GM23338 (cell line): ENCODE data around the gene NOTCH1. TPM values are rescaled to one million over a fixed set of nuclear protein-coding genes. Genes with fewer than 3 reads are reported as not detected.

Source experiments
- ATAC-seq: fragments of 200-7000 bp; cut with Tn5 transposase; 3 replicates; pipeline ENCODE4 v1.9.1; 2020
- DNase-seq: peaks from one replicate; pipeline ENCODE4 v3.0.0-alpha.2; 2015; ENCODE audit warnings: low spot score
- H2AFZ ChIP-seq: fragments of 200-600 bp; sonication (generic); 2 replicates; pipeline ENCODE4 v1.8.0; 2016; ENCODE audit warnings: antibody characterized with exemption, mild to moderate bottlenecking, moderate library complexity
- H3F3A ChIP-seq: fragments of 200-600 bp; sonication (generic); replicated peaks from 2 replicates; pipeline ENCODE4 v1.8.0; 2017; ENCODE audit warnings: antibody characterized with exemption, mixed run types, low read depth
- H3K27ac ChIP-seq: fragments of 200-600 bp; sonication (generic); 2 replicates; pipeline ENCODE4 v1.6.1; 2016; ENCODE audit warnings: low read depth
- H3K27me3 ChIP-seq: fragments of 200-600 bp; sonication (generic); 2 replicates; pipeline ENCODE4 v1.8.0; 2016; ENCODE audit warnings: mild to moderate bottlenecking, mixed run types, moderate library complexity; ENCODE audit not compliant: insufficient read depth
- H3K36me3 ChIP-seq: fragments of 200-600 bp; sonication (generic); 2 replicates; pipeline ENCODE4 v1.8.0; 2016; ENCODE audit warnings: mild to moderate bottlenecking; ENCODE audit not compliant: insufficient read depth
- H3K4me1 ChIP-seq: fragments of 200-600 bp; sonication (generic); 2 replicates; pipeline ENCODE4 v1.8.0; 2016; ENCODE audit warnings: mild to moderate bottlenecking, moderate library complexity; ENCODE audit not compliant: insufficient read depth
- H3K4me2 ChIP-seq: fragments of 200-600 bp; sonication (generic); 2 replicates; pipeline ENCODE4 v1.7.1; 2017; ENCODE audit warnings: mixed run types
- H3K4me3 ChIP-seq: fragments of 200-600 bp; sonication (generic); 2 replicates; pipeline ENCODE4 v1.6.1; 2016; ENCODE audit warnings: mixed run types
- H3K79me2 ChIP-seq: fragments of 200-600 bp; sonication (generic); replicated peaks from 2 replicates; pipeline ENCODE4 v1.8.0; 2017; ENCODE audit warnings: mild to moderate bottlenecking; ENCODE audit not compliant: insufficient read depth
- H3K9me2 ChIP-seq: fragments of 200-600 bp; sonication (generic); 2 replicates; pipeline ENCODE4 v1.8.0; 2017; ENCODE audit not compliant: insufficient read depth
- H4K20me1 ChIP-seq: fragments of 200-600 bp; sonication (generic); replicated peaks from 2 replicates; pipeline ENCODE4 v1.8.0; 2017; ENCODE audit warnings: mild to moderate bottlenecking; ENCODE audit not compliant: insufficient read depth
- H3K27ac Mint-ChIP-seq: 2 replicates; pipeline ENCODE4 v1.8.0; 2020; ENCODE audit warnings: inconsistent platforms, mild to moderate bottlenecking, moderate library complexity, mixed read lengths
- H3K27me3 Mint-ChIP-seq: 3 replicates; pipeline ENCODE4 v1.8.0; 2022; ENCODE audit warnings: low read depth, mild to moderate bottlenecking, moderate library complexity, mixed read lengths, inconsistent platforms; ENCODE audit not compliant: insufficient read depth, poor library complexity
- H3K36me3 Mint-ChIP-seq: 3 replicates; pipeline ENCODE4 v1.8.0; 2021; ENCODE audit warnings: low read depth, mild to moderate bottlenecking, inconsistent platforms, moderate library complexity, mixed read lengths
- H3K4me1 Mint-ChIP-seq: 3 replicates; pipeline ENCODE4 v1.8.0; 2020; ENCODE audit warnings: mild to moderate bottlenecking, inconsistent platforms, mixed read lengths
- H3K4me3 Mint-ChIP-seq: 3 replicates; pipeline ENCODE4 v1.8.0; 2021; ENCODE audit warnings: moderate library complexity, mild to moderate bottlenecking, inconsistent platforms, mixed read lengths
- H3K9me3 Mint-ChIP-seq: 3 replicates; pipeline ENCODE4 v1.8.0; 2020; ENCODE audit warnings: moderate library complexity, mild to moderate bottlenecking, inconsistent platforms, mixed read lengths
- CREB1 ChIP-seq: fragments of 250-450 bp; sonication (Bioruptor Pico); IDR thresholded peaks from 2 replicates; pipeline ENCODE4 v1.5.0; 2020; ENCODE audit warnings: low read depth, mild to moderate bottlenecking, moderate library complexity
- EZH2 ChIP-seq: fragments of 200-600 bp; sonication (generic); IDR thresholded peaks from one replicate; pipeline ENCODE4 v1.8.0; 2017; ENCODE audit warnings: antibody characterized with exemption, mild to moderate bottlenecking, low read depth; ENCODE audit not compliant: unreplicated experiment
- EZH2phosphoT487 ChIP-seq: fragments of 200-600 bp; sonication (generic); IDR thresholded peaks from one replicate; pipeline ENCODE4 v1.8.1; 2018; ENCODE audit warnings: antibody characterized with exemption; ENCODE audit not compliant: unreplicated experiment
- JUNB ChIP-seq: IDR thresholded peaks from one replicate; pipeline ENCODE4 v1.6.1; 2016; ENCODE audit warnings: antibody characterized with exemption; ENCODE audit not compliant: unreplicated experiment
- NANOG ChIP-seq: IDR thresholded peaks from 2 replicates; pipeline ENCODE4 v1.6.1; 2016; ENCODE audit warnings: antibody characterized with exemption, borderline replicate concordance
- POLR2AphosphoS5 ChIP-seq: IDR thresholded peaks from 2 replicates; pipeline ENCODE4 v1.6.1; 2016; ENCODE audit warnings: antibody characterized with exemption, low read depth
- STAT1 ChIP-seq: IDR thresholded peaks from one replicate; pipeline ENCODE4 v1.6.1; 2016; ENCODE audit warnings: antibody characterized with exemption; ENCODE audit not compliant: unreplicated experiment
- ZNF114 ChIP-seq: fragments of 250-450 bp; sonication (Bioruptor Pico); IDR thresholded peaks from 2 replicates; pipeline ENCODE4 v1.5.0; 2020; ENCODE audit warnings: mild to moderate bottlenecking, moderate library complexity
- ZNF331 ChIP-seq: fragments of 250-450 bp; sonication (Bioruptor Pico); IDR thresholded peaks from 2 replicates; pipeline ENCODE4 v1.5.0; 2020; ENCODE audit warnings: low read depth, mild to moderate bottlenecking, moderate library complexity
- polyA plus RNA-seq: library from polyadenylated mRNA; unstranded; fragments of >200 nt; fragmentation: Nextera tagmentation; extraction: Ambion mirVana; gene quantifications from 2 replicates; pipeline ENCODE4 v1.2.1, GENCODE V29; 2016
- total RNA-seq: library from RNA; depleted of rRNA; stranded (reverse); fragments of >200 nt; shearing (Covaris generic); gene quantifications from 2 replicates; pipeline ENCODE4 v1.2.3, GENCODE V29; 2014
- TF ChIP-seq, protein P1 (sequence below): fragments of 250-450 bp; sonication (Bioruptor Pico); IDR thresholded peaks from 2 replicates; pipeline ENCODE4 v1.5.0; 2020; ENCODE audit warnings: mild to moderate bottlenecking, moderate library complexity
- TF ChIP-seq, protein P2 (sequence below), 2 experiments: fragments of 200-600 bp in 1 of 2; sonication (generic) in 1 of 2; conservative IDR thresholded peaks; 2 replicates each; pipeline versions ENCODE4 v1.5.1 to v1.6.1; 2016 to 2017; ENCODE audit warnings: antibody characterized with exemption in 2 of 2, low read depth in 2 of 2, mild to moderate bottlenecking in 2 of 2, moderate library complexity in 1 of 2
- TF ChIP-seq, protein P3 (sequence below): IDR thresholded peaks from one replicate; pipeline ENCODE4 v1.6.1; 2018; ENCODE audit warnings: antibody characterized with exemption; ENCODE audit not compliant: unreplicated experiment
- TF ChIP-seq, protein P4 (sequence below): IDR thresholded peaks from 2 replicates; pipeline ENCODE4 v1.6.1; 2016; ENCODE audit warnings: antibody characterized with exemption

Gene NOTCH1
- total and polyA plus RNA-seq, 2 experiments from 2014 or later: 9.9 to 97.2 TPM

DNA sequence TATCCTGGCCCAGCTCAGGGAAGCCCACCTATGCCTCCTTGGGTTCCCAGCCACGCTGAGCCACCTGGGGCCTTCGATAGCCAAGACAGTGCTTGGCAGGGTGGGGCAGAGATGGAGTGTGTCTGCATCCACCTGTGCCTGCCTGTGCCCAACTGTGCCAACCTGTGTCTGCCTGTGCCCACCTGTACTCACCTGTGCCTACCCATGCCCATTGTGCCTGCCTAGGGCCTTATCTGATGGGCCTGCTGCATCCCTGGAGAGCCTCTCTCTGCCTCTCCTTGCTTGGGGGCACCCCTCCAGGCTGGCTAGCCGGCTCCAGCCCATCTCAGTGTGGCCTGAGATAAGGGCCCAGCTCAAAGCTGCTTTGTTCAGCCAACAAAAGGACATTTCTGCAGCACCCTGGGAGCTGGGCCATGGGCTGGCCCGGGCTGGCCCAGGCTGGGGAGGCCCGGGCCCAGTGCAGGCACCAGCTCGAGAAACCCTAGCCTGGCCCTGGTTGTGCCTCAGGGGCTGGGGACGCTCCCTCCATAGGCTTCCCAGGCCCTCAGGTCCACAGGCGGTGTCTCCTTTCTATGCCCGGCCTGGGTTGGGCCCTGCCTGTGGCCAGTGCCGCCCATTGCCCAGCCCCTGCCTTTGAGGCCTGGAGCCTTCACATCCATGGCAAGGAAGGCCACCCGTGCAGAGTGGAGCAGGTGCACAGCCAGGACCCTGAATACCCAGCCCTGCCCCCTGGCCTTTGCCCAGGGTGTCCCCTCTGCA is 37.3 kb upstream of the NOTCH1 start:
- H3K9me3 Mint-ChIP-seq: no peaks in the 10 kb centered on the region
- ATAC-seq: no peak
- peaks cover 5% of the 10 kb centered on the region; the same call in 1 of the 3 replicates for H3K36me3 Mint-ChIP-seq
- no peak for DNase-seq
- TF ChIP-seq, protein P1, sequence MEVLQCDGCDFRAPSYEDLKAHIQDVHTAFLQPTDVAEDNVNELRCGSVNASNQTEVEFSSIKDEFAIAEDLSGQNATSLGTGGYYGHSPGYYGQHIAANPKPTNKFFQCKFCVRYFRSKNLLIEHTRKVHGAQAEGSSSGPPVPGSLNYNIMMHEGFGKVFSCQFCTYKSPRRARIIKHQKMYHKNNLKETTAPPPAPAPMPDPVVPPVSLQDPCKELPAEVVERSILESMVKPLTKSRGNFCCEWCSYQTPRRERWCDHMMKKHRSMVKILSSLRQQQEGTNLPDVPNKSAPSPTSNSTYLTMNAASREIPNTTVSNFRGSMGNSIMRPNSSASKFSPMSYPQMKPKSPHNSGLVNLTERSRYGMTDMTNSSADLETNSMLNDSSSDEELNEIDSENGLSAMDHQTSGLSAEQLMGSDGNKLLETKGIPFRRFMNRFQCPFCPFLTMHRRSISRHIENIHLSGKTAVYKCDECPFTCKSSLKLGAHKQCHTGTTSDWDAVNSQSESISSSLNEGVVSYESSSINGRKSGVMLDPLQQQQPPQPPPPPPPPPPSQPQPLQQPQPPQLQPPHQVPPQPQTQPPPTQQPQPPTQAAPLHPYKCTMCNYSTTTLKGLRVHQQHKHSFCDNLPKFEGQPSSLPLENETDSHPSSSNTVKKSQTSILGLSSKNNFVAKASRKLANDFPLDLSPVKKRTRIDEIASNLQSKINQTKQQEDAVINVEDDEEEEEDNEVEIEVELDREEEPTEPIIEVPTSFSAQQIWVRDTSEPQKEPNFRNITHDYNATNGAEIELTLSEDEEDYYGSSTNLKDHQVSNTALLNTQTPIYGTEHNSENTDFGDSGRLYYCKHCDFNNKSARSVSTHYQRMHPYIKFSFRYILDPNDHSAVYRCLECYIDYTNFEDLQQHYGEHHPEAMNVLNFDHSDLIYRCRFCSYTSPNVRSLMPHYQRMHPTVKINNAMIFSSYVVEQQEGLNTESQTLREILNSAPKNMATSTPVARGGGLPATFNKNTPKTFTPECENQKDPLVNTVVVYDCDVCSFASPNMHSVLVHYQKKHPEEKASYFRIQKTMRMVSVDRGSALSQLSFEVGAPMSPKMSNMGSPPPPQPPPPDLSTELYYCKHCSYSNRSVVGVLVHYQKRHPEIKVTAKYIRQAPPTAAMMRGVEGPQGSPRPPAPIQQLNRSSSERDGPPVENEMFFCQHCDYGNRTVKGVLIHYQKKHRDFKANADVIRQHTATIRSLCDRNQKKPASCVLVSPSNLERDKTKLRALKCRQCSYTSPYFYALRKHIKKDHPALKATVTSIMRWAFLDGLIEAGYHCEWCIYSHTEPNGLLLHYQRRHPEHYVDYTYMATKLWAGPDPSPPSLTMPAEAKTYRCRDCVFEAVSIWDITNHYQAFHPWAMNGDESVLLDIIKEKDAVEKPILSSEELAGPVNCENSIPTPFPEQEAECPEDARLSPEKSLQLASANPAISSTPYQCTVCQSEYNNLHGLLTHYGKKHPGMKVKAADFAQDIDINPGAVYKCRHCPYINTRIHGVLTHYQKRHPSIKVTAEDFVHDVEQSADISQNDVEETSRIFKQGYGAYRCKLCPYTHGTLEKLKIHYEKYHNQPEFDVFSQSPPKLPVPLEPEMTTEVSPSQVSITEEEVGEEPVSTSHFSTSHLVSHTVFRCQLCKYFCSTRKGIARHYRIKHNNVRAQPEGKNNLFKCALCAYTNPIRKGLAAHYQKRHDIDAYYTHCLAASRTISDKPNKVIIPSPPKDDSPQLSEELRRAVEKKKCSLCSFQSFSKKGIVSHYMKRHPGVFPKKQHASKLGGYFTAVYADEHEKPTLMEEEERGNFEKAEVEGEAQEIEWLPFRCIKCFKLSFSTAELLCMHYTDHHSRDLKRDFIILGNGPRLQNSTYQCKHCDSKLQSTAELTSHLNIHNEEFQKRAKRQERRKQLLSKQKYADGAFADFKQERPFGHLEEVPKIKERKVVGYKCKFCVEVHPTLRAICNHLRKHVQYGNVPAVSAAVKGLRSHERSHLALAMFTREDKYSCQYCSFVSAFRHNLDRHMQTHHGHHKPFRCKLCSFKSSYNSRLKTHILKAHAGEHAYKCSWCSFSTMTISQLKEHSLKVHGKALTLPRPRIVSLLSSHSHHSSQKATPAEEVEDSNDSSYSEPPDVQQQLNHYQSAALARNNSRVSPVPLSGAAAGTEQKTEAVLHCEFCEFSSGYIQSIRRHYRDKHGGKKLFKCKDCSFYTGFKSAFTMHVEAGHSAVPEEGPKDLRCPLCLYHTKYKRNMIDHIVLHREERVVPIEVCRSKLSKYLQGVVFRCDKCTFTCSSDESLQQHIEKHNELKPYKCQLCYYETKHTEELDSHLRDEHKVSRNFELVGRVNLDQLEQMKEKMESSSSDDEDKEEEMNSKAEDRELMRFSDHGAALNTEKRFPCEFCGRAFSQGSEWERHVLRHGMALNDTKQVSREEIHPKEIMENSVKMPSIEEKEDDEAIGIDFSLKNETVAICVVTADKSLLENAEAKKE: no peak
- TF ChIP-seq, protein P2, sequence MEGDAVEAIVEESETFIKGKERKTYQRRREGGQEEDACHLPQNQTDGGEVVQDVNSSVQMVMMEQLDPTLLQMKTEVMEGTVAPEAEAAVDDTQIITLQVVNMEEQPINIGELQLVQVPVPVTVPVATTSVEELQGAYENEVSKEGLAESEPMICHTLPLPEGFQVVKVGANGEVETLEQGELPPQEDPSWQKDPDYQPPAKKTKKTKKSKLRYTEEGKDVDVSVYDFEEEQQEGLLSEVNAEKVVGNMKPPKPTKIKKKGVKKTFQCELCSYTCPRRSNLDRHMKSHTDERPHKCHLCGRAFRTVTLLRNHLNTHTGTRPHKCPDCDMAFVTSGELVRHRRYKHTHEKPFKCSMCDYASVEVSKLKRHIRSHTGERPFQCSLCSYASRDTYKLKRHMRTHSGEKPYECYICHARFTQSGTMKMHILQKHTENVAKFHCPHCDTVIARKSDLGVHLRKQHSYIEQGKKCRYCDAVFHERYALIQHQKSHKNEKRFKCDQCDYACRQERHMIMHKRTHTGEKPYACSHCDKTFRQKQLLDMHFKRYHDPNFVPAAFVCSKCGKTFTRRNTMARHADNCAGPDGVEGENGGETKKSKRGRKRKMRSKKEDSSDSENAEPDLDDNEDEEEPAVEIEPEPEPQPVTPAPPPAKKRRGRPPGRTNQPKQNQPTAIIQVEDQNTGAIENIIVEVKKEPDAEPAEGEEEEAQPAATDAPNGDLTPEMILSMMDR (conservative IDR thresholded peaks at IDR 0.05; ENCODE audit: low read depth in 2 of 2): no peak
- TF ChIP-seq CREB1 (CRISPR knock-in tag) (no peak), EZH2phosphoT487 (no peak), NANOG (no peak), EZH2 (no peak), ZNF114 (CRISPR knock-in tag) (no peak), JUNB (no peak), STAT1 (no peak), POLR2AphosphoS5 (no peak), ZNF331 (CRISPR knock-in tag) (no peak)
- TF ChIP-seq, protein P3, sequence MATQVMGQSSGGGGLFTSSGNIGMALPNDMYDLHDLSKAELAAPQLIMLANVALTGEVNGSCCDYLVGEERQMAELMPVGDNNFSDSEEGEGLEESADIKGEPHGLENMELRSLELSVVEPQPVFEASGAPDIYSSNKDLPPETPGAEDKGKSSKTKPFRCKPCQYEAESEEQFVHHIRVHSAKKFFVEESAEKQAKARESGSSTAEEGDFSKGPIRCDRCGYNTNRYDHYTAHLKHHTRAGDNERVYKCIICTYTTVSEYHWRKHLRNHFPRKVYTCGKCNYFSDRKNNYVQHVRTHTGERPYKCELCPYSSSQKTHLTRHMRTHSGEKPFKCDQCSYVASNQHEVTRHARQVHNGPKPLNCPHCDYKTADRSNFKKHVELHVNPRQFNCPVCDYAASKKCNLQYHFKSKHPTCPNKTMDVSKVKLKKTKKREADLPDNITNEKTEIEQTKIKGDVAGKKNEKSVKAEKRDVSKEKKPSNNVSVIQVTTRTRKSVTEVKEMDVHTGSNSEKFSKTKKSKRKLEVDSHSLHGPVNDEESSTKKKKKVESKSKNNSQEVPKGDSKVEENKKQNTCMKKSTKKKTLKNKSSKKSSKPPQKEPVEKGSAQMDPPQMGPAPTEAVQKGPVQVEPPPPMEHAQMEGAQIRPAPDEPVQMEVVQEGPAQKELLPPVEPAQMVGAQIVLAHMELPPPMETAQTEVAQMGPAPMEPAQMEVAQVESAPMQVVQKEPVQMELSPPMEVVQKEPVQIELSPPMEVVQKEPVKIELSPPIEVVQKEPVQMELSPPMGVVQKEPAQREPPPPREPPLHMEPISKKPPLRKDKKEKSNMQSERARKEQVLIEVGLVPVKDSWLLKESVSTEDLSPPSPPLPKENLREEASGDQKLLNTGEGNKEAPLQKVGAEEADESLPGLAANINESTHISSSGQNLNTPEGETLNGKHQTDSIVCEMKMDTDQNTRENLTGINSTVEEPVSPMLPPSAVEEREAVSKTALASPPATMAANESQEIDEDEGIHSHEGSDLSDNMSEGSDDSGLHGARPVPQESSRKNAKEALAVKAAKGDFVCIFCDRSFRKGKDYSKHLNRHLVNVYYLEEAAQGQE: no peak
- TF ChIP-seq, protein P4, sequence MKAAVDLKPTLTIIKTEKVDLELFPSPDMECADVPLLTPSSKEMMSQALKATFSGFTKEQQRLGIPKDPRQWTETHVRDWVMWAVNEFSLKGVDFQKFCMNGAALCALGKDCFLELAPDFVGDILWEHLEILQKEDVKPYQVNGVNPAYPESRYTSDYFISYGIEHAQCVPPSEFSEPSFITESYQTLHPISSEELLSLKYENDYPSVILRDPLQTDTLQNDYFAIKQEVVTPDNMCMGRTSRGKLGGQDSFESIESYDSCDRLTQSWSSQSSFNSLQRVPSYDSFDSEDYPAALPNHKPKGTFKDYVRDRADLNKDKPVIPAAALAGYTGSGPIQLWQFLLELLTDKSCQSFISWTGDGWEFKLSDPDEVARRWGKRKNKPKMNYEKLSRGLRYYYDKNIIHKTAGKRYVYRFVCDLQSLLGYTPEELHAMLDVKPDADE: no peak
- H3K4me3 ChIP-seq: no peak overlapping the region
- peaks cover 34% of the 10 kb centered on the region for H3F3A ChIP-seq
- H3K36me3 ChIP-seq: no peaks in the 10 kb centered on the region
- H3K4me2 ChIP-seq: no peak overlapping the region
- H3K4me1 ChIP-seq: peaks cover 25% of the 10 kb centered on the region
- H3K27me3 Mint-ChIP-seq: peaks cover 27% of the 10 kb centered on the region
- H2AFZ ChIP-seq: no peak overlapping the region
- H3K79me2 ChIP-seq: no peaks in the 10 kb centered on the region
- no peak overlapping the region for H3K27ac ChIP-seq
- H3K4me1 Mint-ChIP-seq: peaks cover 37% of the 10 kb centered on the region
- H3K4me3 Mint-ChIP-seq: no peak overlapping the region
- no peaks in the 10 kb centered on the region for H4K20me1 ChIP-seq
- 0 out of 2 replicates have a peak, but pooled peaks cover 7% of the 10 kb centered on the region for H3K9me2 ChIP-seq
- H3K27me3 ChIP-seq: no peaks in the 10 kb centered on the region
- H3K27ac Mint-ChIP-seq: no peak overlapping the region
